GM12872 (cell line): Measurements from ENCODE around the gene KCNAB3.

ENCODE experiments used
- TF ChIP-seq, protein P1 (sequence below): IDR thresholded peaks from 3 replicates; pipeline ENCODE4 v1.5.1; 2011; ENCODE audit warnings: low read depth, mild to moderate bottlenecking, low read length, moderate library complexity; ENCODE audit not compliant: insufficient read depth

The KCNAB3 gene

DNA sequence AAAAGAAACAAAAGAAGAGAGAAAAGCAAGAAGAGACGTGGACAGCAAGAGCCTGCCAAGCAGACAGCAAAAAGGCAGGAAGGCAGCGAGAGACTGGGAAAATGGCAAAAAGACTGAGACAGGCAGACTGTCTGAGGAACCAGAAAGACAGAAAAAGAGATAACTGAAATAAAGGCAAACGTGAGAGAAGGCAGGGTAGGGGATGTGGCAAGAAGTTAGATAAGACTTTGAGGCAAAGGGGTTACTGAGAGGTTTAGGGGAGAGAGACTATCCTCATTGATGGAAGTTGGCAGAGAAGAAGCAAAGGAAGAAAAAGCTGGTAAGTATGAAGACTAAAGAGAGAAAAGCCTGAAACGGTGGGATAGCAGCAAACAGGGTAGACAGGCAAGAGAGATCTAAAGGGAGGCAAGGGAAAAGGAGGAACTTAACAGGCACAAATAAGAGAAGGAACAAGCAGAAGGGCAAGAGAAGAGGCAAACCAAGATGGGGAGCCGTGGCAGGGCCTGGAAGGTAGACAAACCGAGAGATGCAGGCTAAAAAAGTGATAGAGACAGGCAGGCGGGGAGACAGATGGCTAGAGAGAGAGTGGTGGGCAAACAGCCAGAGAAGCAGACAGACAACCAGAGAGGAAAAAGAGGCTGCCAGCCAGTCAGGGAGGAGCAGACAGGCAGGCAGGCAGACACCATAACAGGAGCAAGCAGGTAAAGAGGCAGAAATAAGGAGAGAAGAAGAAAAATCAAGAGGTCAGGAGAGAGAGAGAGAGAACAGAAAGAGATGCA lies 48.2 kb downstream of the KCNAB3 start:
- TF ChIP-seq, protein P1, sequence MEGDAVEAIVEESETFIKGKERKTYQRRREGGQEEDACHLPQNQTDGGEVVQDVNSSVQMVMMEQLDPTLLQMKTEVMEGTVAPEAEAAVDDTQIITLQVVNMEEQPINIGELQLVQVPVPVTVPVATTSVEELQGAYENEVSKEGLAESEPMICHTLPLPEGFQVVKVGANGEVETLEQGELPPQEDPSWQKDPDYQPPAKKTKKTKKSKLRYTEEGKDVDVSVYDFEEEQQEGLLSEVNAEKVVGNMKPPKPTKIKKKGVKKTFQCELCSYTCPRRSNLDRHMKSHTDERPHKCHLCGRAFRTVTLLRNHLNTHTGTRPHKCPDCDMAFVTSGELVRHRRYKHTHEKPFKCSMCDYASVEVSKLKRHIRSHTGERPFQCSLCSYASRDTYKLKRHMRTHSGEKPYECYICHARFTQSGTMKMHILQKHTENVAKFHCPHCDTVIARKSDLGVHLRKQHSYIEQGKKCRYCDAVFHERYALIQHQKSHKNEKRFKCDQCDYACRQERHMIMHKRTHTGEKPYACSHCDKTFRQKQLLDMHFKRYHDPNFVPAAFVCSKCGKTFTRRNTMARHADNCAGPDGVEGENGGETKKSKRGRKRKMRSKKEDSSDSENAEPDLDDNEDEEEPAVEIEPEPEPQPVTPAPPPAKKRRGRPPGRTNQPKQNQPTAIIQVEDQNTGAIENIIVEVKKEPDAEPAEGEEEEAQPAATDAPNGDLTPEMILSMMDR, result no peak

DNA sequence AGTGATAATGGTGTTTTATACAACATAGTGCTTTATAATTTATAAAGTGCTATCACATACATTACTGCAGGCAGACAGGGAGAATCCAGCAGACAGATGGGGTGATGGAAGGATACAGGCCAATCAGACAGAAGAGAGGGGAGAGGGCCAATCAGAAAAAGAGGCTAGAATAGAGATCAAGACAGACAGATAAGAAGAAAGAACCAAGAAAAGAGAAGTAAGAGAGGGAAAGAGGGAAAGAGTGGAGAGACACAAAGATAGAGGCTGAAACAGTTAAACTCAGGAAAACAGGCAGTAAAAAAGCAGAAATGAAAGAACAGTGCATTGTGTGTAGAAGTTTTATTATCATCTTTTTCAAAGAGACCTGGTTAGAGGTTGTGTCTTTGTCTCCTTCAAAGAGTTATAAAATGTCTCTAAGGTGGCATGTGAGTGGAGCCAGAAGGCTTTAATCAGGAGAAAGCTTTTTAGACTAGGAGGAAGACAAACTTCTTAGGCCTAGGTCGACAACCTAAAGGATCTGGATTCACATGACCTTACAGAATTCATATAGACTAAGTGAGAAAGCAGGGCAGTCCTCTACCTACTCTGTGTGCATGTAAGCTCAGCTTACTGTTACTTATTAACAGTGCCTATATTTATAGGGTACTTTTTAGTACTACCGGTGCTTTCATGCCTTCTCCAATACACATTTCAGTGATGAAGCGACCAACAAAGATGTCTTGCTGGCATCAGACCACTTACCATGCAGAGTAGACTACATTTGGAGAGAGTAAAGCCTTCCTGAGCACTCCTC lies 49.4 kb downstream of the KCNAB3 start:
- TF ChIP-seq, protein P1, result no peak

DNA sequence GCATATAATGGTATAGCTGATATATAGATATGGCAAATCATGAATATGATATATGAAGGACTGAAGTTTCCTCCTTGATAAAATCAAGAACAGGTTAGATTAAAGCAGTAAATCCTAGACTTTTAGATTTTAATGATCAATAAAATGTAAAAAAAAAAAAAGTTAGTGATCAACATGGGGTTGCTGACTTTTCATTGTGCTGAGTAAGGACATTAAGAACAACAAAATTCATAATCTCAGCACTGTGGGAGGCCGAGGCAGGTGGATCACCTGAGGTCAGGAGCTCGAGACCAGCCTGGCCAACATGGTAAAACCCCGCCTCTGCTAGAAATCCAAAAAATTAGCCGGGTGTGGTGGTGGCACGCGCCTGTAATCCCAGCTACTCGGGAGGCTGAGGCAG lies 51.4 kb downstream of the KCNAB3 start:
- TF ChIP-seq, protein P1, result no peak

DNA sequence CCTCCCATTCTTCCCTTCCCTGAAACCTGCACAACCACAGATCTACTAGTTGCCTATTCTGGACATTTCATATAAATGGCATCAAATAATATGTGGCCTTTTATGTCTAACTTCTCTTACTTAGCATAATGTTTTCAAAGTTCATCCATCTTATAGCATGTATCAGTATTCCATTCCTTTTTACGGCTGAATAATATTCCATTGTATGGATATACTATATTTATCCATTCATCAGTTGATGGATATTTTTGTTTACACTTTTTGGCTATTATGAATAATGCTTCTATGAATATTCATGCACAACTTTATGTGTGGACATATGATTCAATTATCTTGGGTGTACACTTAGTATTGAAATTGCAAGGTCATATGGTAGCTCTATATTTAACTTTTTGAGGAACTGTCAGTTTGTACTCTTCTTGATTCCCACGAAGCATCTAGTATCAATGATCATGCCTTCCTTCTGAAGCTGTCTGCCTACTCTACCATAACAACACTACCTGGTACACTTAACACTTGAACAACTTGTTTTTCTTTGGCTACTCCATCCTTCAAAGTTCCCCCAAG lies 53.8 kb downstream of the KCNAB3 start:
- TF ChIP-seq, protein P1, result no peak

DNA sequence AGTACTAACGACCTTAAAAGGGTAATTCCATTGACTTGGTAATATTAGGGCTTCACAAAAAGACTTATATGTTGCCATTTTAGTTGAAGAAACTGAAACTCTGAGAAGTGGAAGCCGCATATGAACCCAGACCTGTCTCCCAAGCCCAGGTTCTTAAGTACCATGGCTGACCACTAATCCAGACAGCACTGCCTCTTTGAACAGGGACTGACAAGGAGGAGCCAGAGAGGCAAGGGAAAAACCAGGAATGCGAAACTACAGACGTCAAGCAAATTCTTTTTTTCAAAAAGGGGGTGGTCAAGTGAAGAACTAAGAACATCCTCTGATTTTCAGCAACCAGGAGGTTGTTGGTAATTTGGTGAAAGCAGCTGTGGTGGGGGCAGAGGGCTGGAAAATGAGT lies 56.6 kb downstream of the KCNAB3 start:
- TF ChIP-seq, protein P1, result no peak
